Measurements from ENCODE around the gene CA11. TPM values are rescaled to one million over a fixed set of nuclear protein-coding genes. Genes with fewer than 3 reads are reported as not detected.
A peak's percentile ranks its signal among the peaks of the same experiment; 100 is the strongest.

Gene CA11
- total RNA-seq, 1 experiment from 2014 or later = not detected

DNA sequence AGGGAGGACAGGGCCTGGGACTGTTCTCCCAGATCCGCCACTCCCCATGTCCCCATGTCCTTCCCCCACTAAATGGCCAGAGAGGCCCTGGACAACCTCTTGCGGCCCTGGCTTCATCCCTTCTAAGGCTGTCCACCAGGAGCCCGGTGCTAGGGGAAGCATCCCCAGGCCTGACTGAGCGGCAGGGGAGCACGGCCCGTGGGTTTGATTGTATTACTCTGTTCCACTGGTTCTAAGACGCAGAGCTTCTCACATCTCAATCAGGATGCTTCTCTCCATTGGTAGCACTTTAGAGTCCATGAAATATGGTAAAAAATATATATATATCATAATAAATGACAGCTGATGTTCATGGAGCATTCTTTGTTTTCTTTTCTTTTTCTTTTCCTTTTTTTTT is 38.6 kb downstream of the CA11 start:
- no peak overlapping the region for H2AFZ ChIP-seq (ENCODE audit: low read length)
- no peaks in the 10 kb centered on the region for H3K79me2 ChIP-seq (ENCODE audit: low read length)
- H3K27me3 ChIP-seq (ENCODE audit: low read length) = no peaks in the 10 kb centered on the region
- H3K36me3 ChIP-seq (ENCODE audit: insufficient read depth, low read length) = no peaks in the 10 kb centered on the region; the same call in 1 of the 2 replicates
- no peak overlapping the region for H3K4me2 ChIP-seq (ENCODE audit: low read depth, low read length, poor library complexity, severe bottlenecking)
- H3K27ac ChIP-seq (ENCODE audit: low read length) = no peak overlapping the region
- no peak overlapping the region for H3K9ac ChIP-seq (ENCODE audit: low read length)
- DNase-seq = no peak
- no peaks in the 10 kb centered on the region for H4K20me1 ChIP-seq (ENCODE audit: insufficient read depth, low read depth, low read length)
- peaks cover 3% of the 10 kb centered on the region; the same call in 1 of the 2 replicates for H3K4me1 ChIP-seq (ENCODE audit: low read length)
- H3K9me3 ChIP-seq (ENCODE audit: low read length) = no peaks in the 10 kb centered on the region
- H3K9me2 ChIP-seq (replicated peaks; ENCODE audit: insufficient read depth, low read length) = no peaks in the 10 kb centered on the region
- H3K4me3 ChIP-seq (ENCODE audit: low read length) = no peak overlapping the region

DNA sequence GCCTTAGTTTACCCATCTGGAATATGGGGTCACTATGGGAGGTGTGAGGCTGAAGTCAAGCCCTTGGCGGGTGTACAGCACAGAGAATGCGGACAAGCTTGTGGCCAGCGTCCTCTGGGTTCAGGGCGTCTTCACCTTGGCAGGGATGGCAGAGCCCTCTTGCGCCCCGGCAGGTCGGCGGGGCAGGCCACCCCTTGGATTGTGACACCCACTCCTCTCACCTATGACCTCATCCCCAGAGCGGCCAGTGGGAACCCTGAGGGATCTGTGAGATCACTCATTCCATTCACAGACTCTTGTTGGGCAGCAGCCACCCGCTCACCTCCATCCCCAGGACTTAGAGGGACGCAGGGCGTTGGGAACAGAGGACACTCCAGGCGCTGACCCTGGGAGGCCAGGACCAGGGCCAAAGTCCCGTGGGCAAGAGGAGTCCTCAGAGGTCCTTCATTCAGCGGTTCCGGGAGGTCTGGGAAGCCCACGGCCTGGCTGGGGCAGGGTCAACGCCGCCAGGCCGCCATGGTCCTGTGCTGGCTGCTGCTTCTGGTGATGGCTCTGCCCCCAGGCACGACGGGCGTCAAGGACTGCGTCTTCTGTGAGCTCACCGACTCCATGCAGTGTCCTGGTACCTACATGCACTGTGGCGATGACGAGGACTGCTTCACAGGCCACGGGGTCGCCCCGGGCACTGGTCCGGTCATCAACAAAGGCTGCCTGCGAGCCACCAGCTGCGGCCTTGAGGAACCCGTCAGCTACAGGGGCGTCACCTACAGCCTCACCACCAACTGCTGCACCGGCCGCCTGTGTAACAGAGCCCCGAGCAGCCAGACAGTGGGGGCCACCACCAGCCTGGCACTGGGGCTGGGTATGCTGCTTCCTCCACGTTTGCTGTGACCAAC is 39.3 kb downstream of the CA11 start, which contains the start of gene SPACA4:
TSS of gene SPACA4 (plus strand) at position 280 of the 896 bp plus-strand sequence. CDS start at position 517, 237 bp downstream.
- Histone ChIP-seq H4K20me1 (ENCODE audit: insufficient read depth, low read depth, low read length) (no peaks in the 10 kb centered on the region), H3K27ac (ENCODE audit: low read length) (no peak within 1 kb of the TSS), H3K4me1 (ENCODE audit: low read length) (peaks cover 3% of the 10 kb centered on the region; the same call in 1 of the 2 replicates), H3K4me2 (ENCODE audit: low read depth, low read length, poor library complexity, severe bottlenecking) (no peak within 1 kb of the TSS), H3K9me2 (replicated peaks; ENCODE audit: insufficient read depth, low read length) (no peaks in the 10 kb centered on the region), H3K27me3 (ENCODE audit: low read length) (no peaks in the 10 kb centered on the region), H3K36me3 (ENCODE audit: insufficient read depth, low read length) (no peaks in the 10 kb centered on the region; the same call in 1 of the 2 replicates), H3K79me2 (ENCODE audit: low read length) (no peaks in the 10 kb centered on the region), H3K9me3 (ENCODE audit: low read length) (no peaks in the 10 kb centered on the region), H2AFZ (ENCODE audit: low read length) (no peak within 1 kb of the TSS), H3K4me3 (ENCODE audit: low read length) (no peak within 1 kb of the TSS), H3K9ac (ENCODE audit: low read length) (no peak within 1 kb of the TSS)
- no peak for DNase-seq

DNA sequence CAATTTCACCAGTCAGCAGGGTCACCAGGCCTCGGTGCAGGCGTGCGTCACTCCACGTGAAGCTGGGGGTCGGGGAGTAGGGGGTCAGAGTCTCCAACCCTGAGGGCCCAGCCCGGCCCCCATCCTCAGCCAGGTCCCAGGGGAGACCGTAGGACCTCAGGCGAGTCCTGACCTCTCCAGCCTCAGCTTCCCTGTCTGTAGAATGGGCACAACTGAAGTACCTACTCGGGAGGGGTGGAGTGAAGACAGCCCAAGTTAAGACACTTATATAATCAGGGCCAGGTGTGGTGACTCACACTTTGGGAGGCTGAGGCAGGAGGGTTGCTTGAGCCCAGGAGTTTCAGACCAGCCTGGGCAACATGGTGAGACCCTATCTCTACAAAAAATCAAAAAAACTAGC is 42.1 kb downstream of the CA11 start:
- H3K79me2 ChIP-seq (ENCODE audit: low read length) = no peaks in the 10 kb centered on the region
- no peaks in the 10 kb centered on the region for H3K9me3 ChIP-seq (ENCODE audit: low read length)
- no peaks in the 10 kb centered on the region for H3K27me3 ChIP-seq (ENCODE audit: low read length)
- H4K20me1 ChIP-seq (ENCODE audit: insufficient read depth, low read depth, low read length) = no peaks in the 10 kb centered on the region
- no peak overlapping the region for H2AFZ ChIP-seq (ENCODE audit: low read length)
- H3K9ac ChIP-seq (ENCODE audit: low read length) = no peak overlapping the region
- H3K27ac ChIP-seq (ENCODE audit: low read length) = no peak overlapping the region
- no peak overlapping the region for H3K4me2 ChIP-seq (ENCODE audit: low read depth, low read length, poor library complexity, severe bottlenecking)
- no peak overlapping the region for H3K4me3 ChIP-seq (ENCODE audit: low read length)
- H3K4me1 ChIP-seq (ENCODE audit: low read length) = peaks cover under 1% of the 10 kb centered on the region; the same call in 1 of the 2 replicates
- no peaks in the 10 kb centered on the region; the same call in 1 of the 2 replicates for H3K36me3 ChIP-seq (ENCODE audit: insufficient read depth, low read length)
- DNase-seq = no peak
- H3K9me2 ChIP-seq (replicated peaks; ENCODE audit: insufficient read depth, low read length) = no peaks in the 10 kb centered on the region

DNA sequence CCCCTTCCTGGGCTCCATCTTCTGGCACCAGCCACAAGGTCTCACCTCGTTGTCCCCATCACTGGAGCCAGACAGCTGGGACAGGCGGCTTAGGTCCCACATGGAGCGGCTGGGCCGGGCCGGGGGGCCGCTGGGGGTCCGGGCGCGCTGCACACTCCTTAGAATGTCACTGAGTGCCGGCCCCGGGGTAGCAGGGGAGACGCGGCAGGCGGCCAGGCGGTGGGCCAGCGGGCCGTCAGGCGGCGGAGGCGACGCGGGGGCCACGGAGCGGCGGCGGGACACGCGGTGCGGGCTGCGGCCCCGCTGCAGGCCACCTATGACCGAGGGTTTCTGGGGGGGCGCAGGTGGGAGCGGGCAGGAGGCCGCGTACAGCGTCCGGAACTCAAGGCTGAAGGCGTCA is 42.5 kb downstream of the CA11 start:
- no peaks in the 10 kb centered on the region for H3K79me2 ChIP-seq (ENCODE audit: low read length)
- no peak overlapping the region for H3K9ac ChIP-seq (ENCODE audit: low read length)
- H3K4me2 ChIP-seq (ENCODE audit: low read depth, low read length, poor library complexity, severe bottlenecking) = no peak overlapping the region
- no peak overlapping the region for H3K4me3 ChIP-seq (ENCODE audit: low read length)
- H3K36me3 ChIP-seq (ENCODE audit: insufficient read depth, low read length) = no peaks in the 10 kb centered on the region; the same call in 1 of the 2 replicates
- H3K9me3 ChIP-seq (ENCODE audit: low read length) = no peaks in the 10 kb centered on the region
- no peak for DNase-seq
- no peaks in the 10 kb centered on the region for H3K27me3 ChIP-seq (ENCODE audit: low read length)
- no peaks in the 10 kb centered on the region for H4K20me1 ChIP-seq (ENCODE audit: insufficient read depth, low read depth, low read length)
- H3K4me1 ChIP-seq (ENCODE audit: low read length) = no peaks in the 10 kb centered on the region
- no peaks in the 10 kb centered on the region for H3K9me2 ChIP-seq (replicated peaks; ENCODE audit: insufficient read depth, low read length)
- H2AFZ ChIP-seq (ENCODE audit: low read length) = no peak overlapping the region
- no peak overlapping the region for H3K27ac ChIP-seq (ENCODE audit: low read length)

DNA sequence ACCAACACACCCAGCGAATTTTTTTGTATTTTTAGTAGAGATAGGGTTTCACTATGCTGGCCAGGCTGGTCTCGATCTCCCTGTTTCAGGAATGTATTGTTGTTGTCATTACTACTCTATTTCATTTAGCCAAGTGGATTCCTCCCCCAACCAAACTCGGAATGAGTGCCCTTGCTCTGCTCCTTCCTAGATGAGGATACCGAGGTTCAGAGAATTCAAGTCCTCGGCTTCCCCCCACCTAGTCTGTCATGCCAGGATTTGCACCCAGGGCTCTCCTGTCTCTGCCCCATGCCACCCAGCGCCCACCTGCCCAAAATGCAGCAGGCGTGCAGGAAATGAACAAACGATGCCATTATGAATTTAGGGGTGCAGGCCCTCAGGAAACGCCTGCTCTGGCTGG is 43.0 kb downstream of the CA11 start:
- Histone ChIP-seq H3K27me3 (ENCODE audit: low read length) (no peaks in the 10 kb centered on the region), H3K9me2 (replicated peaks; ENCODE audit: insufficient read depth, low read length) (no peaks in the 10 kb centered on the region), H3K4me2 (ENCODE audit: low read depth, low read length, poor library complexity, severe bottlenecking) (no peak overlapping the region), H3K9me3 (ENCODE audit: low read length) (no peaks in the 10 kb centered on the region), H3K79me2 (ENCODE audit: low read length) (no peaks in the 10 kb centered on the region), H3K27ac (ENCODE audit: low read length) (no peak overlapping the region), H3K4me3 (ENCODE audit: low read length) (no peak overlapping the region), H3K9ac (ENCODE audit: low read length) (no peak overlapping the region), H3K4me1 (ENCODE audit: low read length) (no peaks in the 10 kb centered on the region), H4K20me1 (ENCODE audit: insufficient read depth, low read depth, low read length) (no peaks in the 10 kb centered on the region), H2AFZ (ENCODE audit: low read length) (no peak overlapping the region), H3K36me3 (ENCODE audit: insufficient read depth, low read length) (no peaks in the 10 kb centered on the region; the same call in 1 of the 2 replicates)
- peak; percentile 39 for DNase-seq

DNA sequence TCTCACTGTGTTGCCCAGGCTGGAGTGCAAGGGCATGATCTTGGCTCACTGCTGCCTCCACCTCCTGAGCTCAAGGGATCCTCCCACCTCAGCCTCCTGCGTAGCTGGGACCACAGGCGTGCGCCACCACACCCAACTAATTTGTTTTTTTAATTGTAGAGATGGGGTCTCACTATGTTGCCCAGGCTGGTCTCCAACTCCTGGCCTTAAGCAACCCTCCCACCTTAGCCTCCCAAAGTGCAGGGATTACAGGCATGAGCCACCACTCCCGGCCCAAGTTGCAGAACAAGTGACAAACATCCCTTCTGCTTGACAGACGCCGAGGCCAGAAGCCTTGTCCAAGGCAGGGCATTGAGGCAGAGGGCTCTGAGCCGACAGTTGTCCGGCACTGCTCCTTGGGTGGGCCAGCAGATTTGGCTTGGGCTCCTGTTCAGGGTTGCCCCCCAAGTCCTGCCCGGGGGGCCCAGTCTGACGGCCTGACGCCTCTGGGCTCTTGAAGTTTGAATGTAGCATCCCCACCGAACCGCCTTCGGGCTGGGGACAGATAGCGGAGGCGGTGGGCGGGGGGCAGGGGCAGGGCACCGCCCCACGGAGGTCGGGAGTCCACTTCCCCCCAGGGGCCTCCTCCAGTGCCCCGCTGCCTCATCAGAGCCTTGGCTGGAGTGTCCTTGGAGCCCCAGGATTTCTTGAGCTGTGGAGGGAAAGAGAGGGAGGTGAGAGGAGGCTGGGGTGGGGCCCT is 45.1 kb downstream of the CA11 start:
- no peak overlapping the region for H3K4me3 ChIP-seq (ENCODE audit: low read length)
- H3K9me2 ChIP-seq (replicated peaks; ENCODE audit: insufficient read depth, low read length) = no peaks in the 10 kb centered on the region
- no peaks in the 10 kb centered on the region for H3K4me1 ChIP-seq (ENCODE audit: low read length)
- DNase-seq = peak; percentile 37
- H3K9me3 ChIP-seq (ENCODE audit: low read length) = no peaks in the 10 kb centered on the region
- no peaks in the 10 kb centered on the region for H3K27me3 ChIP-seq (ENCODE audit: low read length)
- no peaks in the 10 kb centered on the region for H3K79me2 ChIP-seq (ENCODE audit: low read length)
- no peak overlapping the region for H3K4me2 ChIP-seq (ENCODE audit: low read depth, low read length, poor library complexity, severe bottlenecking)
- H4K20me1 ChIP-seq (ENCODE audit: insufficient read depth, low read depth, low read length) = no peaks in the 10 kb centered on the region
- no peak overlapping the region for H3K9ac ChIP-seq (ENCODE audit: low read length)
- H2AFZ ChIP-seq (ENCODE audit: low read length) = no peak overlapping the region
- H3K36me3 ChIP-seq (ENCODE audit: insufficient read depth, low read length) = no peaks in the 10 kb centered on the region
- no peak overlapping the region for H3K27ac ChIP-seq (ENCODE audit: low read length)

DNA sequence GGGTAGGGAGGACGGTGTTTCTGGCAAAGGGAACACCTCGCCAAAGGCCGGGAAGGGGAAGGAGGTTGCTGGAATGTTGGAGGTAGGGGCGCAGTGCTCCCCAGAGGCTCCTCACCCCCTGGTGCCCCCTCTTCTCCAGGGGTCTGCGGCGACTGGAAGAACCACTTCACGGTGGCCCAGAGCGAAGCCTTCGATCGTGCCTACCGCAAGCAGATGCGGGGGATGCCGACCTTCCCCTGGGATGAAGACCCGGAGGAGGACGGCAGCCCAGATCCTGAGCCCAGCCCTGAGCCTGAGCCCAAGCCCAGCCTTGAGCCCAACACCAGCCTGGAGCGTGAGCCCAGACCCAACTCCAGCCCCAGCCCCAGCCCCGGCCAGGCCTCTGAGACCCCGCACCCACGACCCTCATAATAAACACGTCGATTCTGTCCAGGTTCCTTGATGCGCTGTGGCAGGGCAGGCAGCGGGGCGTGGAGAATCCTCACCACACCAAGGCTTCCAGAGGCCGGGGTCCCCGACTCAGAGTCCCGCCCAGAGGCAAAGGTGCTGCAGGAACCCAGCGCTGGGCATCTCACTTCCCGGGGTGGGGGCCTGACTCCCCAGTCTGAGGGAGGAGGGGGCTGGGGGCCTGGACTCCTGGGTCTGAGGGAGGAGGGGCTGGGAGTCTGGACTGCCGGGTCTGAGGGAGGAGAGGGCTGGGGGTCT is 46.8 kb downstream of the CA11 start:
- no peak overlapping the region for H3K4me2 ChIP-seq (ENCODE audit: low read depth, low read length, poor library complexity, severe bottlenecking)
- H4K20me1 ChIP-seq (ENCODE audit: insufficient read depth, low read depth, low read length) = no peaks in the 10 kb centered on the region
- H3K4me1 ChIP-seq (ENCODE audit: low read length) = no peaks in the 10 kb centered on the region
- no peaks in the 10 kb centered on the region for H3K9me2 ChIP-seq (replicated peaks; ENCODE audit: insufficient read depth, low read length)
- no peak overlapping the region for H3K9ac ChIP-seq (ENCODE audit: low read length)
- no peak overlapping the region for H2AFZ ChIP-seq (ENCODE audit: low read length)
- no peak overlapping the region for H3K4me3 ChIP-seq (ENCODE audit: low read length)
- H3K27me3 ChIP-seq (ENCODE audit: low read length) = no peaks in the 10 kb centered on the region
- no peaks in the 10 kb centered on the region for H3K79me2 ChIP-seq (ENCODE audit: low read length)
- no peaks in the 10 kb centered on the region for H3K9me3 ChIP-seq (ENCODE audit: low read length)
- no peak overlapping the region for H3K27ac ChIP-seq (ENCODE audit: low read length)
- peak; percentile 31 for DNase-seq
- H3K36me3 ChIP-seq (ENCODE audit: insufficient read depth, low read length) = no peaks in the 10 kb centered on the region

Data from Karpas-422 (cell line).